GM03348 (cell line): ENCODE measurements around the gene ZSWIM8.
"Not testable (repeated sequence)": the region's sequence is repeated elsewhere in the genome, so short reads cannot be mapped to it uniquely, and the experiment has no call there.

Experiments used
- DNase-seq: peaks from one replicate; pipeline ENCODE4 v3.0.0; 2012; ENCODE audit warnings: low spot score

The ZSWIM8 gene, protein sequence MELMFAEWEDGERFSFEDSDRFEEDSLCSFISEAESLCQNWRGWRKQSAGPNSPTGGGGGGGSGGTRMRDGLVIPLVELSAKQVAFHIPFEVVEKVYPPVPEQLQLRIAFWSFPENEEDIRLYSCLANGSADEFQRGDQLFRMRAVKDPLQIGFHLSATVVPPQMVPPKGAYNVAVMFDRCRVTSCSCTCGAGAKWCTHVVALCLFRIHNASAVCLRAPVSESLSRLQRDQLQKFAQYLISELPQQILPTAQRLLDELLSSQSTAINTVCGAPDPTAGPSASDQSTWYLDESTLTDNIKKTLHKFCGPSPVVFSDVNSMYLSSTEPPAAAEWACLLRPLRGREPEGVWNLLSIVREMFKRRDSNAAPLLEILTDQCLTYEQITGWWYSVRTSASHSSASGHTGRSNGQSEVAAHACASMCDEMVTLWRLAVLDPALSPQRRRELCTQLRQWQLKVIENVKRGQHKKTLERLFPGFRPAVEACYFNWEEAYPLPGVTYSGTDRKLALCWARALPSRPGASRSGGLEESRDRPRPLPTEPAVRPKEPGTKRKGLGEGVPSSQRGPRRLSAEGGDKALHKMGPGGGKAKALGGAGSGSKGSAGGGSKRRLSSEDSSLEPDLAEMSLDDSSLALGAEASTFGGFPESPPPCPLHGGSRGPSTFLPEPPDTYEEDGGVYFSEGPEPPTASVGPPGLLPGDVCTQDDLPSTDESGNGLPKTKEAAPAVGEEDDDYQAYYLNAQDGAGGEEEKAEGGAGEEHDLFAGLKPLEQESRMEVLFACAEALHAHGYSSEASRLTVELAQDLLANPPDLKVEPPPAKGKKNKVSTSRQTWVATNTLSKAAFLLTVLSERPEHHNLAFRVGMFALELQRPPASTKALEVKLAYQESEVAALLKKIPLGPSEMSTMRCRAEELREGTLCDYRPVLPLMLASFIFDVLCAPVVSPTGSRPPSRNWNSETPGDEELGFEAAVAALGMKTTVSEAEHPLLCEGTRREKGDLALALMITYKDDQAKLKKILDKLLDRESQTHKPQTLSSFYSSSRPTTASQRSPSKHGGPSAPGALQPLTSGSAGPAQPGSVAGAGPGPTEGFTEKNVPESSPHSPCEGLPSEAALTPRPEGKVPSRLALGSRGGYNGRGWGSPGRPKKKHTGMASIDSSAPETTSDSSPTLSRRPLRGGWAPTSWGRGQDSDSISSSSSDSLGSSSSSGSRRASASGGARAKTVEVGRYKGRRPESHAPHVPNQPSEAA (N-terminal part only)

DNA sequence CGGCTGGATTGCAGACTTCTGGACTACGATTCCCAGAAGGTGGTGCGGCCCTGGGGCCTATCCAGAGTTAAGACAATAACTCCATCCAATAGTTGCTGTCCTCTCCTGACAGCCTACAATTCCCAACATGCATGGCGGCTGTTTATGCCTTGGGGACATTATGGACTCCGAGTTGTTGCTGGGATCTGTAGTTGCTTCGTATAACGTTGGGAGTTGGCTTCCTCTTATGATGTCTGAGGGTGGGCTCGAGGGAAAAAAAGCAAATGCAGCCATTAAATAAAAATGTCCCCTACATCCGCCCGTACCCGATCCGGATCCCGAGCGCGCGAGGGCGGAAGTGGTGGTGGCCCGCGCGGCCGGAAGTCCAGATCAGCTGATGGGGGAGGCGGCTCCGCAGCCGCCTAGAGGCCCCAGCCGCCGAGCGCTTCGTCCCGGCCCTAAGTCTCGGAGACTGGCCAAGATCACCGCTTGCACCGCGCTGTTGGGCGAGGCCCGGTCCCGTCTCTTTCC lies at the start of gene ZSWIM8:
Gene ZSWIM8 (plus strand): TSS at position 396 of the 510 bp plus-strand sequence. CDS start 273 bp downstream, outside the sequence.
- DNase-seq = peak; percentile 94

DNA sequence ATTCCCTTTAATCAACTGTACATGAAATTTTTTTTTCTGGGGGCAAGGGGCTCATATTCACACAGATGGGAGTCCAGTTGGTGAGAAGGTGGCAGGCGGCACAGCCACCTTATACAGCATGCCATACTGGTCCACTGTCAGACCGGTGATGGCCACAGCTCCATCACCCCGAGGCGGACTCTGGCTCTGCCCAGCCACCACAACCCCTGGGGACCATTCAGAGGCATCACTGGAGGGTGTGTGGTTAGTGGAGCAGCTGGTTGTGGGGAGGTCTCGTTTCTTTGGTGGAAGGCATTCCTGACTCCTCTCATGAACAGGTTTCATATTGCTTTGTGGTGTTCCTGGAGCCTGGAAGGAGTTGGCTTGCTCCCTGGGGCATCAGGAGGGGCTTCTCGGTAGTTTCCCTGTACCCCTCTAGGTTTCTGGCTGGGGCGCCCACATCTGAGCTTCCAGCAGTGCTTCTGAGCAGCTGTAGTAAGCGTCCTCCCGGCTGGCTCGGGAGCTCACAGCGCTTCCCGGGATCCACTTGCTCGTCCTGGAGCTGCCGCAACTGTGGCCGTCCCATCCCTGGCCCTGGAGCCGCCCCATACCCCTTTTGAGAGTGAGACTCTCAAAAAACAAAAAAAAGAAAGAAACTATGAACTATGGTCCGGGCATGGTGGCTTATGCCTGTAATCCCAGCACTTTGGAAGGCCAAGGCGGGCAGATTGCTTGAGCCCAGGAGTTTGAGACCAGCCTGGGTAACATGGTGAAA lies 44.7 kb upstream of the ZSWIM8 start:
- DNase-seq = not testable (repeated sequence)

DNA sequence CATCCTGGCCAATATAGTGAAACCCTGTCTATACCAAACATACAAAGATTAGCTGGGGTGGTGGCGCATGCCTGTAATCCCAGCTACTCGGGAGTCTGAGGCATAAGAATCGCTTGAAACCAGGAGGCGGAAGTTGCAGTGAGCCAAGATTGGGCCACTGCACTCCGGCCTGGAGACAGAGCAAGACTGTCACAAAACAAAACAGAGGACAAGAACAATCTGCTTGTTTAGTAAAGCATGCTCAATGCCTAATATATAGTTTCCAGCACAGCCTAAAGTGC lies 43.0 kb upstream of the ZSWIM8 start:
- no peak for DNase-seq

DNA sequence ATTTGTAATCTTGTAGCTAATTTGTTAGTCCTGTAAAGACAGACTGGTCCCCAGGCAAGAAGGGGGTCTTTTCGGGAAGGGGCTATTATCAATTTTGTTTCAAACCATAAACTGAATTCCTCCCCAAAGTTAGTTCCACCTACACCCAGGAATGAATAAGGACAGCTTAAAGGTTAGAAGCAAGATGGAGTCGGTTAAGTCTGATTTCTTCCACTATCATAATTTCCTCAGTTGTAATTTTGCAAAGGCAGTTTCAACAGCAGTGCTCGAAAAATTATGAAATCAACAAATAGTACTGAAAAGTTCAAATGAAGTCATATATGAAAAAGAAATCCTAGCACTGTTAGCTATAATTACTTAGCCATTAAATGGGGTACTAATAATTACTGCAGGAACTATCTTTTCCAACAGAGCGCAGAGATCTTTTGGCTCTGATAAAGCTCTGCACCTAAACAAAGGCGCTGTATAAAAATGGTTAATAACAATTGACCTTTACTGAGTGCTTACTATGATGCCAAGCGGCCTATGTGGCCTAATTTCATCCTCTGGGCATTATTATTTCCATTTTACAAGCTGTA lies 42.0 kb upstream of the ZSWIM8 start:
- DNase-seq = no peak

DNA sequence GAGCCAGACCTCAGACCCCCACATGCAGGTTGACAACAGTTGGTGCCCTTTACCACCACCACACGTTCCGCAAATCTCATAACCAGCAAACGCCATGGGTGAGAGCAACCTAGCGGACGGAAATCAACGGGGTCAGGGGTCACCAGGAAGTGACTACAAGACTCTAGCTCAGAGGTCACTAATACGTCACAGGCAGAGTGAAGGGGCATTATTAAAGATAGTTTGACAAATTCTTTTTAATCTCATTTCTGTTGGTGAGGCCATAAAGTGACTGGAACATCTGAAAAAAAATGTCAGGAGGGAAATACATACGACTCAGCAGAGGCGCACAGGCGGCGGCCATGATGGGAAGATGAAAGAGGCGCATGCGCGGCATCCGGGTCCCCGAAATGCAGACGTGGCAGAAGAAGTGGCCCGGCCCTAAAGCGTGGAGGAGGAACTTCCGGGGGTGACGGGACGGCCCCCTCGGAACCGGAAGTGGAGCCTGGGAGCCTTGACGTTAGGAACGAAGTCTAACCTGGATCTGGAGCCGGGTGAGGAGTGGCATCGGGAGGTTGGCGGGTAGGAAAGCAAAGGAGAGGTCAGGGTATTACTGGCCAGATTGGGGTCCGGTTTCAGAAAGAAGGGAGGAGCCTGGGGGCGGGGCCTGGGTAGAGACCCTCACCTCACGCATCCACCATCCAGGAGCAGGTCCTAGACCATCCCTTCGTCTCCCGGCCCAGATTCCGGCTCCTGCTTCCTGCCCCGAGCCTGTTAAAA lies 41.3 kb upstream of the ZSWIM8 start, which contains the start of gene SEC24C:
Gene SEC24C (plus strand): TSS at position 468 of the 759 bp plus-strand sequence. CDS start 2,461 bp downstream, outside the sequence.
- peak; percentile 97 for DNase-seq

DNA sequence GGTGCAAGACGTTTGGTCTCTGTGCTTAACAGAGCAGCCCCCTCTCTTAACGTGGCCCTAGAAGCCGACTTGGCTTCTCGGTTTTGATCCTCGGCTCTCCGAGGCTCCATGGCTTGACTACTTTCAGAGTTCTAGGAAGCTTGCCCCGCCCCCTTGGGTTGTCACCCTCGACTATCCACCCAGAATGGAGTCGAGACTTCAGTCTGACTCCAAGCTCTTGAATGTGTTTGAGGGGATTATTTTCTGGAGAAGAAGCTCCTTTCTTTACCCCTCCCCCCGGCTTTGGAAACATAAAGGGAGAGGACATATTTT lies 40.8 kb upstream of the ZSWIM8 start:
- DNase-seq = peak; percentile 76

DNA sequence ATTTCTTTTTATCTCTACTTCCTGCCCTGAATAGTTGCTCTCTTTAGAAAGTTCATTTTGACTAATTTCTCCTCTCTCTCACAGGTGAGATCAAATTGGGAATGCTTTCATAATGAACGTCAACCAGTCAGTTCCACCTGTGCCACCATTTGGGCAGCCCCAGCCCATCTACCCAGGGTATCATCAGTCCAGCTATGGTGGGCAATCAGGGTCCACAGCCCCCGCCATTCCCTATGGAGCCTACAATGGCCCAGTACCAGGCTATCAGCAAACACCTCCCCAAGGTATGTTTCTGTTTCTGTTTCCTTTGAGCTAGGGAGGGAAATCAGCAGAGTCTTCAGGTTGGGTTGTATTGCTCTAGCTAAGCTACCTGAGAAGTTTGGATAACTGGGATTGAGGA lies 38.7 kb upstream of the ZSWIM8 start:
- no peak for DNase-seq

DNA sequence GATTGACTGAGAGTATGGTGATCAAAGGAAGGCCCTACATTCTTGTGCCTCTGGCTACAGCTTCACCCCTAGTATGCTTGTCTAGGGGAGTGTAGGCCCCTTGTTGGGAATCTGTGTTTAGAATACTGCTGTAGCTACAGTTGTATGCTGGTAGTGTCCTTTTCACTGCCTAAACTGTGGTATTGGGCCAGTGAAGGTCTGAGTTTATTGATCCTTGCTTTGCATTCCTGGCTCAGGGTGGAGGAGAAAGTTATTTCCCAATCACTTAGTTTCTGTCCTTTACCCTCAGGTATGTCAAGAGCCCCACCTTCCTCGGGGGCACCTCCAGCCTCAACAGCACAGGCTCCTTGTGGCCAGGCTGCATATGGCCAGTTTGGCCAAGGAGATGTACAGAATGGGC lies 34.6 kb upstream of the ZSWIM8 start:
- DNase-seq = no peak

DNA sequence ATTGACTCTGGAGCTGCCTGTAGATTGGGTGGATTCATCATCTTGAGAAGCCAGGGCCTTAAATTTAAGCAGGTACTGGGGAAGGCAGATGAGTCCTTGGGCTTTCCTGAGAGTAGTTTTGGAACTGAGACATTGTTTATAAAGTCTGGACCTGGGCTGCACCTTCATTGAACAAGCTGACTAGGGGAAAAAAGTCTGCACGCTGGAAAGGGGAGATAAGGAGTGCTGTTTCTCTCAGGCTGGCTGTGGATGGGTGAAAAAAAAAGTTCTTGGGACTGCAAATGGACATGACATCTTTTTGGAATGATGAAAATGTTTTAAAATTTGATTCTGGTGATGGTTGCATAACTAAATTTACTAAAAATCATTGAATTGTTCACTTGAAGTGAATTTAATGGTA lies 29.2 kb upstream of the ZSWIM8 start:
- DNase-seq = no peak

DNA sequence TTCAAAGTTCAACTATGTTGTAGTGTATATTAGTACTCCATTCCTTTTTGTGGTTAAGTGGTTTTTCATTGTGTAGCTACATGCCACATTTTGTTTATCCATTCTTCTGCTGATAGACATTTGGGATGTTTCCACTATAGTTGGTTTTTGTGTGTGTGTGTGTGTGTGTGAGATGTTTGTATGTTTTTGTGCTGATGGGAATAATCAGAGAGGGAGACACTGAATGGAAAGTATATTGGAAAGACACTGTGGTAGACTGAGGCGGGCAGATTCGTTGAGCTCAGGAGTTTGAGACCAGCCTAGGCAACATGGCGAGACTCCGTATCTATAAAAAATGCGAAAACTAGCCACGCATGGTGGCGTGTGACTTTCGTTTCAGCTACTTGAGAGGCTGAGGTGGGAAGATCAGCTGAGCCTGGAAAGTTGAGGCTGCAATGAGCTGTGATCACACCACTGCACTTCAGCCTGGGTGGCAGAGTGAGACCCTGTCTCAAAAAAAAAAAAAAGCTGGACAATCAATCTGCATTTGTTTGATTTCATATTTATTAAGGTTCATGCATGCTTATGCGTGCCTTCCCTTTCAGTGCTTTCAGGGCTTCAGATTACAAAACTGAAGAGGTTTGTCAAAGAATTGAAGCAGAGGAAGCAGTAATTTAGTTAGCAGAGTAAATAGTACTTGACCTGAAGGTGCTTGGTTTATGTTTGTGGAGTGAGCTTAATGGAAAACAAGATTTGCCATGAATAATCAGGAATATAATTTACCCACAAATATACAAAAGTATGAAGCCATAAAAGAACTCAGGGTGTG lies 26.5 kb upstream of the ZSWIM8 start:
- DNase-seq = no peak

DNA sequence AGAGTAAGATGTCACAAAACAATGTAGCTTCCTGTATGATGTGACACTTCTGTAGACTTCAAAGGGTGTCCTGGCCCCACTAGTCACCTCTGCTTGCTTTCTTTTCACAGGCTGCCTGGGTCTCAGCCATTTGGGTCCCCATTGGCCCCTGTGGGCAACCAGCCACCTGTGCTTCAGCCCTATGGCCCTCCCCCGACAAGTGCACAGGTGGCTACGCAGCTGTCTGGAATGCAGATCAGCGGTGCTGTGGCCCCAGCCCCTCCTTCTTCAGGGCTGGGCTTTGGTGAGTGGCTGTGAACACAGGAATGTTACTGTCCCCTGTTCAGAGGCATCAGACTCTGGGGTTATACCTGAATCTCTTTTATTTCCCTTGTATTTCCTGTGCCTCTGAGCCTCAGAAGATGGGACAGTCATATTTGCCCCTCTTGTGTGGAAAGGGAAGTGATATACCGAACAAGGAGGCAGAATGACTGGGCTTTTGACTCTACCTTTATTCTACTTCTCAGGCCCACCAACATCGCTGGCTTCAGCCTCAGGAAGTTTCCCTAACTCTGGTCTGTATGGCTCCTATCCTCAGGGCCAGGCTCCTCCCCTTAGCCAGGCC lies 25.8 kb upstream of the ZSWIM8 start:
- no peak for DNase-seq

DNA sequence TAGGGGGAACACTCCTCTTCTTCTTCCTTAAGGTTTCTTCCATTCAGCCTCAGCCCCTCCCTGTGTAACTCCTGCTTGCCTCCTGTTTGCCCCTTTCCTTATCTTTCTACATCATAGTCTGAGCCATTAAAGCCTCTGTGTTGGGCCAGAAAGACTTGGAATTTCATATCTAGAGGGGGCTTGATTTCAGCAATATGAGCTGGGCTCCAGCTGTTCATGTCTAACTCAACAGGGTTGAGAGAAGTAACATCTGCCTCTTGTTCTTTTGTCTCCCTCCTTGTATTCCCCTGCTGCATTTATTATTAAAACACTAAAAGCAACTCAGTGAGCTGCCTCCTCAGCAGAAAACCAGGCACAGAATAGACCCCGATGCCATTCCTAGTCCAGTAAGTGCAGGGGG lies 23.6 kb upstream of the ZSWIM8 start:
- DNase-seq = no peak

DNA sequence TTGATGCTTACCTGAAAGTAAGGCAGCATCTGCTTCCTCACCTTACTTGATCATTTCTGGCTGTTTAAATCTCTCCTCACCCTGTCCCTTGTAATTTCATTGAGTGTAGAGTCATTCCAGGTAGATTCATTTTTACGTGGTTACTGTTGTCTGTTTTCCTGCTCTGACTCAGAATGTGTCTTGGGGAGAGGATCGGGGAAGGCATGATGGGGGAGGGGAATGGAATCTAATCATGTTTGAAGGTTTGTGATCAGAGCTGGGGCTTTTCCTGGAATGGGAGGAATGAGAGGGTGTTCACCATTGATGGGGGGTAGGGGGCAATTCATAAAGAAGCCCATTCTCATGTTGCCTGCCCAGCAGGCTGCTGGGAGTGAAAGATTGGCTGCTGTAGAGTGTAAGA lies 22.5 kb upstream of the ZSWIM8 start:
- no peak for DNase-seq

DNA sequence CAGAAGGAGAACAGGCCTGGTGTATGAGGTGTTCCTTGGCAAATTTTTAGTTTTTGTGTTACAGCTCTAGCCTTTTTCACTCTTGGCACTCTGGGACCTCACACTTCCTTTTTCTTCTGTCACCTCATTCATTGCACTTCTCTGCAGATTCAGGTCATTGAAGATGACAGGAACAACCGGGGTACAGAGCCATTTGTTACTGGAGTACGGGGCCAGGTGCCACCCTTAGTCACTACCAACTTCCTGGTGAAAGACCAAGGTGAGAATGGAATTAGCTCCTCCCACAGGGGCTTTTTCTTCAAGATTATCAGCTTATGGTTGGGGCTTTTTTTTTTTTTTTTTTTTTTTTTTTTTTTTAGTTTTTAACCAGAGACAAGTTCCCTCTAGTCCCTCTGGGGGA lies 22.1 kb upstream of the ZSWIM8 start:
- no peak for DNase-seq

DNA sequence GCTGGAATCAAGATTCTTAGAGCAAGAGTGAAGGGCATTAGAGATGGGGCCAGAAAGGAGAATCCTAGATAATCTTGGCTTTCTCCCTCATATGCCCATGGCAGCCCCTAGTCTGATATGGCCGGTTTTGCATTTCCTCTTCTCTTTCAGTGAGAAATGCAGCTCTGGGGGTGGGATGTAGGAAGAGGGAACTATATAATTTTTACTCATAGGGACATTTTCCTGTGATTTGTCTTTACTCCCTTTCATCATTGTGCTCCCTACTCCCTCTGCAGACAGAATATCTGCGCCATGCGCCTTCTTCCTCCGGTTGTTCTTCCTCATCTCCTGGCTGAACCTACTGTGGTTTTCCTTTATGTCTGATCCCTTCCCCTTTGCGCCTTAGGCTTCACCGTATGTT lies 20.3 kb upstream of the ZSWIM8 start:
- no peak for DNase-seq

DNA sequence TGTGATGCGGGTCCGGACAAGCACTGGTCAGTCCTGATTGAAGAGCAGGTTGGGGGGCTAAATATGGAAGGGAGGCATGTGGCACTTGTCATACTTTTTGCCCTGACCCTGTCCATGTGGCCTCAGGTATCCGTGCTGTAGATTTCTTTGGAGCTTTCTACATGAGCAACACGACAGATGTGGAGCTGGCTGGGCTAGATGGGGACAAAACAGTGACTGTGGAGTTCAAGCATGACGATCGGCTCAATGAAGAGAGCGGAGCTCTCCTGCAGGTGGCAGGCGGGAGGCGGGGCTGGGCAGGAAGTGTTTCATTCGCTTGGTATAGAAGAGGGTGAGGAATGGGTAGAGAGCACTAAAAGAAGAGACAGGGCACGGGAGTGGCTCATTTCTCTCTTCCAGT lies 16.5 kb upstream of the ZSWIM8 start:
- no peak for DNase-seq

DNA sequence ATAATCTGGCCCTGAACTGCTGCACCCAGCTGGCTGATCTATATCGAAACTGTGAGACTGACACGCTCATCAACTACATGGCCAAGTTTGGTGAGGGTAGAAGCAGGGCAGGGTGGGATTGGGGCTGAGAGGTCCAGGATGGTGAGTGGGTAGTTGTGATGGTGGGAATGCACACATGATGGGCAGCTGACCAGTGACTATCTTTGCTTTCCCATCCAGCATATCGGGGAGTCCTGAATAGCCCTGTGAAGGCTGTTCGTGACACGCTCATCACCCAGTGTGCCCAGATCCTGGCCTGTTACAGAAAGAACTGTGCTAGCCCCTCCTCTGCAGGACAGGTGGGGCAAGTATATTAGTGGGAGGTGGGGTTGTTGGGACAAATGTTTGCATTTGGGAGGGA lies 16.0 kb upstream of the ZSWIM8 start:
- DNase-seq = no peak

DNA sequence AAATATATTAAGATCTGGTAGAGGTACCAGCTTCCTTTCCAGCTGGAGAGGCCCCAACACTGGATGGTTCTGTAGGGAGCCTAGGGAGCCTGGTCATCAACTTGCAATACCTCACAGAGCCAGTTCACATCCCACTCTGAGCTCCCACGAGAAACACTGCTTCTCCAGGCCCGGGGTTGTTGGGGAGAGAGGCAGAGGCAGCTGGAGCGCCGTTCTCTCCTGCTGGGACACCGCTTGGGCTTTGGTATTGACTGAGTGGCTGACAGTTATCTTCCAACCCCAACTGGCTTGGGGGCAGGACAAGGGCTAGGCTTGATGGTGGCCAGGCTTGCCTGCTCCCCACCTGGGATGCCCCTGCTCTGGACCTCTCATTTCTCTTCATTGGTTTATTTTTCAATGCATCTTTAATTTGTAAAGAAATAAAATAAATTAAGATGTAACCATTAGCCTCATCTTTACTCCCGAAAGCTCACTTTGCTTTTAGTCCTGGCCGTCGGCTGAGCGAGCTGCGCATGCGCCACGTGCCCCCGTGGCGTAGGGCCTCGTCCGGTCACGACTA lies 13.6 kb upstream of the ZSWIM8 start:
- DNase-seq = peak; percentile 97
